Keratinocyte (primary cell): ENCODE results near the gene ABR.

Experiments
- CTCF ChIP-seq, 3 experiments: IDR thresholded peaks in 1 of 3; conservative IDR thresholded peaks in 1 of 3; optimal IDR thresholded peaks in 1 of 3; 2 replicates in 2 of 3; 3 replicates in 1 of 3; pipeline versions ENCODE3 to v1.5.1; 2011; ENCODE audit warnings: low read length in 3 of 3, mild to moderate bottlenecking in 3 of 3, moderate library complexity in 2 of 3, control low read depth in 1 of 3, inconsistent platforms in 1 of 3; ENCODE audit not compliant: insufficient read depth in 2 of 3; ENCODE audit errors: extremely low read depth in 1 of 3
- EZH2 ChIP-seq: IDR thresholded peaks from one replicate; pipeline ENCODE4 v1.6.1; 2012; ENCODE audit warnings: inconsistent platforms, mild to moderate bottlenecking, low read length, moderate library complexity

GRCh38 chr17:1035546-1036170 is 144.1 kb downstream of the ABR start:
- TF ChIP-seq CTCF (optimal IDR thresholded peaks at IDR 0.05 in 1 of 3, IDR thresholded peaks at IDR 0.05 in 1 of 3, conservative IDR thresholded peaks at IDR 0.05 in 1 of 3; ENCODE audit: extremely low read depth in 1 of 3, insufficient read depth in 2 of 3, low read length in 3 of 3) = no peak
- TF ChIP-seq EZH2 = no peak
